NCI-H460 (cell line): ENCODE results near the gene RUNX2. TPM values are rescaled to one million over a fixed set of nuclear protein-coding genes. Genes with fewer than 3 reads are reported as not detected.

Source experiments
- DNase-seq: peaks from one replicate; pipeline ENCODE4 v3.0.0-alpha.2; 2016; ENCODE audit warnings: low read depth; ENCODE audit errors: extremely low read depth
- total RNA-seq: library from RNA; depleted of rRNA; stranded (reverse); fragments of >200 nt; shearing (Covaris generic); gene quantifications from 2 replicates; pipeline ENCODE4 v1.2.3, GENCODE V29; 2014

Gene RUNX2
- total RNA-seq, 1 experiment from 2014 or later, result 0.10 TPM

DNA sequence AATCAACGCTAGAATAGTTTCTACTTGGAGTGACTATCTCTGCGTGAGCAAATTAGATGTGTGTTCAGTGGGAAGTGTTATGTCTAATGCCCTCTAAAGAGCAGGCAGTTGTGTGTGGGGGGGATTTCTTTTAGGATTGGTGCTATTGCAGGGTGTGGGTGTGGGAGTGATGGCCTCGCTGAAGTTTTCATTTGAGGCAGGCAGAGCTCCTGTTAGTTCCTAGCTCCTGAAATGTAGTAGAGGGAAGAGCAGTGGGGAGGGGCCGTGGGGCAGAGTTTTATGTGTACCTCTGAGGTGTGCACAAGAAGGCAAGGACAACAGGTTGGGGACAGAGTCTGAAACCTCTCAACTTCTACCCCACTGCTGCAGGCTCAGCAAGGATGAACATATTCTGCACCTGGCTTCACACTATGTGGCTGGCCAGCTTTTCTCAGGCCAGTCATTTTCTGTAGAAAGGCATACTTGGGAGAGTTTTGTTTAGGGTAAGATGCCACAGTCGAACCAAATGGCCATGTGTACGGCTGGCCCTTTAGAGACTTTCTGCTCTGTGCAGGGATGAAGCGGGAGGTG lies 278.8 kb downstream of the RUNX2 start:
- no peak for DNase-seq

DNA sequence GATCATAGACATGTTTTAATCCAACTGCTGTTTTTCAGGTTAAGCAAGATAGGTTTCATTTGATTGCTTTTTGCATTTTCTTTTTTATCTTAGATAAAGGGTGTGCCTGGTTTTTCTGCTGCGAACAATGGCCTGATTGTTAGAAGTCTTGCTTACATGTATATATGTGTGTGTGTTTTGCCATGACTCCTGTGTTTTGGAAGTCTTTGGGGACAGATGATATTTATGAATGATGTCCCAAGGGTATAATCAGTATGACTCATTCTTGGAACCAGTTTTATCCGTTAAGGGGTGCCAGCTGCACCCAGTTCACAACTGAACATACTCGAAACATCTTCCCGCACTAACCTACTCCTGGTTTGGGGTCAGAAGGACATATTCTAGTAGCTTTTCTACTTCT lies 279.7 kb downstream of the RUNX2 start:
- peak; percentile 1 for DNase-seq

DNA sequence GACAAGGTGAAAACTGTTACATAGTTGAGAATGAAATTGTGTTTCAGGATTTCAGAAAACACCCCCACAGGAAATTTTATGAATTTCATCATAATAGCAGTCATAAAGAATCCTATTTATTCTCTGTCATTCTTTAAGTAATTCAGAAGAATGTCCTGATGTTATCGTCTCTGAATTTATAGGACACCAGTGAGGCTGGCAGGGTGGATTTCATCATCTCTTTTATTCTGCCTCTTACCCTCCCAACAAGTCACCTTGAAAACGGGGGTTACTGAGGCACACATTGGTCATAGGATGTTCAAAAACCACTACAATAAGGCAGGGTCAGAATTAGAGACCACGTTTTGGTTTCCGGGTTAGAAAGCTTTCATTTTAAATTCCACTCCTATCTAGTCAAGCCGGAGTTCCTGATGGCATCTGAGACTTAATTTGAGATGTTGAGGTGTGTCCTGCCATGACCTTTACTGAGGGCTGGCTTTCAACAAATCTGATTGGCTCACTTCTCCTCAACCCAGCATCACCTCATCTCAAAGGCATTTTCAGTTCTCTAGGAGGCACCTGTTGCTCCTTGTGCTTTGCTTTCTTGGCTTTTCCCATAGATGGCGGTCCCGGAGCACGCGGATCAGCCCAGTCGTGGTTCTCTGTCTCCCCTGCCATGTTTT lies 280.3 kb downstream of the RUNX2 start:
- no peak for DNase-seq

DNA sequence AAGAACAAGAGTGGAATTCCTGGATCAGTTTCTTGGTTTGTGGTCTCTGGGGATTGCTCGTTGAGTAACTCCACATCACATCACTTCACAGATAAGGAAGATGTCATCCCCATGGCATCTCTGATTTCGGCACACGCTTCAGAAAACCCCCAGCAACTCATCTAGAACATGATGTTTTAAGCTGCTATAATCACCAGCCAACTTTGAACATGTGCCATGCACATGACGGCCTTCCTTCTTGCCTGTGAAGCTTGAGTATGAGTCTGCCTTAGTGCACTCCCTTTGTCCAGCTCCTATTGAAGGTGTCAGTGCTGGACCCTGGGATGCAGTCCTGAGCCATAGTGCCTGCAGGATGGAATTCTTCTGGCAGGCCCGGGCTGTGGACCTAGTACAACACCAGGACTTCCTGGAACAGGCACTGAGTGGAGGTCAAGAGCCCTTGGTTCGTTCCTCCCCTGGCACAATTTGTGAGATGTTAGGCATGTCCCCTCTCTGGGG lies 281.1 kb downstream of the RUNX2 start:
- DNase-seq, result no peak

DNA sequence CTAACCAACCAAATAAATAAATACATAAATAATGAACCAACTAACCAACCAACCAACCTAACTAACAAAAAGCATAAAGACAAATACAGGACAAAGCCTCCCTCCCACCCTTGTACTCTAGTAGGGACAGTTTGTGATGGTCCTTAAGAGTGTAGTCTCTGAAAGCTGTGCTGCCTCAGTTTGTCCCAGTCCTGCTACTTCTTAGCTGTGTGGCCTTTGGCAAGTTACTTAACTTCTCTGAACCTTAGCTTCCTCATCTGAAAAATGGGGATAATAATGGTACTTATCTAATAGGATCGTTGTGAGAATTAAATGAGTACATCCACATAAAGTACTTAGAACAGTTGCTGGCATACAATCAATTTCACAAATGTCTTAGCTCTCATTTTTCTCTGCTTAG lies 282.2 kb downstream of the RUNX2 start:
- no peak for DNase-seq

DNA sequence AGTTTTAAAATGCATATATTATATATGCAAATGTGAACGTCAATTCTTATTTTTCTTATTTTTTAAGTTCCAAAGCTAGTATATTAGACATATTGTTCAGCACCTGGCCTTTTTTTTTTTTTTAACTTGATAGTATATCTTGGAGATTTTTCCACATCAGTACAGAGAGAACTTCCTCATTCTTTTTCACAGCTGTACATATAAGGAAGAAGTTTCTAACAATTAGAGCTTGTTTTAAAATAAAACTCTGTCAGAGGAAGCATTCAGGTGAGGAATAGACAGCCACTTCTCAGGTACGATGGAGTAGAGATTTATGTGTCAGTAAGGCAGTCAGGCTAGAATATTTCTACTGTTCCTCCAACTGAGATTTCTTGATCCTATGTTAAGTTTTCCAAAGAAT lies 282.7 kb downstream of the RUNX2 start:
- DNase-seq, result no peak

DNA sequence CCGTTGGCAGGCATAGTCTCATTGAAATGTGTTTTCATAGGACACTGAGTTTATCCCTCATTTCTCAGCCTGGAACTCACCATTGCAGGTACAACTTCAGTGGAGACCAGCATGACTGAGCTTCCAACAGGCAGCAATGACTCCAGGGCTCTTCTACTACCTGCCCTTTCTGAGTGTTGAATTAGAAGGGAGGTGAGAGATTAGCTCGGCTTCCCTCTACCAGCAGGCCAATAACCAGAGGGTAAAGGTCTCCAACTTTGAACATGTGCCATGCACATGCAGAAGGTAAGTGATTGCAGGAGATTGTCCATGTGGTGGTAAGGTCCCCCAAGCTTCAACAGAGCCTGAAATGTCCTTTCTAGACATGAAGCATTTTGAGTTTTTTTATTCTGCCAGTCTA lies 283.4 kb downstream of the RUNX2 start:
- DNase-seq, result no peak

DNA sequence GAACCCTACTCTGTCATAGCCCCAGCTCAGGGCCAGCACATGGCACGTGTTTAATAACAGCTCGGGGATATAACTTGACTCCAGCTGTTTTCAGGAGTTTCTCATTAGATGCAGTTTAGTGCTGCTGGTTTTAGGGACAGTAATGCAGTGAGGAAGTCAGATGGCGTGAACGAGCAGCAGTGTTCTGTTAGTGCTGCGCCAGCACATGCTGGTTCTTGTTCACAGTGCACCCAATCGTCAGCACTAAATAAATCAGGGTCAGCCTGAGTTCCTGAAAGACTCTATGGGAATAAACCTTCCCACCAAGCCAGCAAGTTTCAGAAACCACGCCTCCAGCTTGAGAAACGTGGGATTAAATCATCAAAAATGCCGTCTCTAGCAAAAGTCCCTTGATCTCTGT lies 285.5 kb downstream of the RUNX2 start:
- no peak for DNase-seq

DNA sequence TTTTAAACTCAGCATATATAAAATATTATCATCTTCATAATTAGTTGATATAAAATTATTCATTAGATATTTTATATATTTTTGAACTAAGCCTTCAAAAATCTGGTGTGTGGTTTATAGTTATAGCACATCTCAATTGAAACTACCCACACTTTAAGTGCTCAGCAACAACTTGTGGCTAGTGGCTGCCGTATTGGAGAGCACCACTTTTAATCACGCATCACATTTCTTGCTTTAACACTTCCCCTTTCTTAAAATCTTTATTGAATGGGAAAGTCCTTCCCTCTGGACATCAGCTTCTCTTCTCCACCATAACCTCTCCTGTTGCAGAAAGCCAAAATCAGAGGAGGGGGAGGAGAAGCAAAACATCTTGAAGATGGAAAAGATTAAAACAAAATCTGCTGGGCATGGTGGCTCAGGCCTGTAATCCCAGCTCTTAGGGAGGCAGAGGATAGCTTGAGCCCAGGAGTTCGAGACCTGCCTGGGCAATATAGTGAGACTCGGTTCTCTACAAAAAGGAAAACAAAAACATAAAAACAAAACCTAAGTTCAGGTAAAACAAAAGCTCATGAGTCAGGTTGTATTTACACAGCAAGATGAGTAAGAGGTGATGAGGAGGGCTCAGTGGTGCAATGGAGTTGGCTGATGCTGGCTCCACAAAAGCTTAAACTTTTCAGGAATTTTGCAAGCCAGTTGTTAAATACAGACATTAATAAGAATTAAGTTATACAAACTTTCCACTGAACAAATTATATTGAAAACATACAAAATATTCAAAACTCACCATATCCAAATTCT lies 286.6 kb downstream of the RUNX2 start:
- no peak for DNase-seq

DNA sequence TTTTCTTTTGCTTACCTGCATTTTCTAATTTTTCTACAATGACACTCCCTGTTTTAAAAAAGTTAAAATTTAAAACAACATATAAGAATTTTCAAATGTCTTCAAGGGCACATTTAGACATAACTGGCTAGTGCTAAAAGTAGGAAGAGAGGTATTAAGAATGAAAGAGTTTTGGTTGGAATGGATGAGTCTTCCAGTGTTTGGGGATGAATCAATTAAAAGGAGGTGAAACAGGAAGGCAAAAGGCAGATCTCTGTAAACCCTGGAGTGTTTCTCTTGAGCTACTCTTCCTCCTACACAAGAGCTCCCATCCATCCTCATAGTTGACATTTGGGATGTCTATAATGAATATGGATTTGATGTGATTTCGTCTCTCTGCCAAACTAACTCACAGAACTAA lies 288.1 kb downstream of the RUNX2 start:
- DNase-seq, result no peak

DNA sequence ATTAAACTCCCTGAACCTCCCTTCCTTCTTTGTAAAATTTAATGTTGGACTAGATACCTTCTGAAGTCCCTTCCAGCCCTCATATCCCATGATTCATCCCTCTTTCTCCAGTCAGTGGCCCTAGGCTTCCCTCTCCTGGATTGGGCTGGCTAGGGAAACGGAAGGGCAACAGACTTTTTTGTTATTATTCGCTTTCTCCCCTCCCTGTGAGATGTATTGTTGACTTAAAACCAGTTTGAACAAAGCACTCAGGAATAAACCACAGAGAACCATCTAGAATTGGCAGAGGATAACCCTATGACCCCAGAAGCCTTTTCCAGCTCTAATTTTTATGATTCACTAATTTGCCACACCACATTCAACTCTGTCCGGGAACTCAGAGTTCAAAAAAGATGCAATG lies 289.3 kb downstream of the RUNX2 start:
- DNase-seq, result no peak

DNA sequence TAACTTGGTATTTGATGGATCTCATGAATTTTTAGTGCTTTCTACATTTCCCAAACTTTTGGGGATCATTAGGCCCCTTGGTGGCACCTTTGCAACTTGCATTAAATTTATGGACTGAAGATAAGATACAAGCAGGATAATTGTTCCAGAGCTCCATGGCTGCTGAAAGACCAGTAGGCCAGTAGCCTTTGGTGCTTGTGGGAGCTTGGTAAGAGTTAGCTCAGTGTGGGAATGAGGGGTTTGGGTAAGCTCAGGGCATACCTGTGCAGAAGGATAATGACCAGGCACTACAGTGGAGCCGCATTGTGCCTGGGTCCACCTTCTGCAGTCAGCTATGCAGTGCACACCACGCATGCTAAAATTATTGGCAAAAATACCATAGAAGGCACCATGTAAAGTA lies 290.1 kb downstream of the RUNX2 start:
- DNase-seq, result no peak

DNA sequence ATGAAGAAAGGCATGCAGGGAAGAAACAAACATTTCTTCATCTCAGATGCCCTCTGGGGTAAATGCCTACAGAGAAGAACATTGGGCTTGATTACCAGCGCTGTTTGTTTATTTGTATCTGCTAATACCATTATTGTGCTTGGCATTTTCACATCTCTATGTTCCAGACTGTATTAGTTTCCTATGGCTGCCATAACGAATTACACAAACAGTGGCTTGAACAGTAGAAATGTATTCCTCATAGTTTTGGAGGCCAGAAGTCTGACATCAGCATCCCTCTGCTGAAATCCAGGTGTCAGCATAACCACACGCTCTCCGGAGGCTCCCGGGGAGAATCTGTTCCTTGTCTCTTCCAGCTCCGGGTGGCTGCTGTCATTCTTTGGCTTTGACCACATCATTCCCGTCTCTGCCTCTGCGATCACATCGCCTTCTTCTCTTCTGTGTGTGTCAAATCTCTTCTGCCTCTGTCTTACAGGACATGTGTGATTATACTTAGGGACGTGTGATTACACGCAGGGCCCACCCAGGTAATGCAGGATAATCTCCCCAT lies 291.2 kb downstream of the RUNX2 start:
- DNase-seq, result no peak

DNA sequence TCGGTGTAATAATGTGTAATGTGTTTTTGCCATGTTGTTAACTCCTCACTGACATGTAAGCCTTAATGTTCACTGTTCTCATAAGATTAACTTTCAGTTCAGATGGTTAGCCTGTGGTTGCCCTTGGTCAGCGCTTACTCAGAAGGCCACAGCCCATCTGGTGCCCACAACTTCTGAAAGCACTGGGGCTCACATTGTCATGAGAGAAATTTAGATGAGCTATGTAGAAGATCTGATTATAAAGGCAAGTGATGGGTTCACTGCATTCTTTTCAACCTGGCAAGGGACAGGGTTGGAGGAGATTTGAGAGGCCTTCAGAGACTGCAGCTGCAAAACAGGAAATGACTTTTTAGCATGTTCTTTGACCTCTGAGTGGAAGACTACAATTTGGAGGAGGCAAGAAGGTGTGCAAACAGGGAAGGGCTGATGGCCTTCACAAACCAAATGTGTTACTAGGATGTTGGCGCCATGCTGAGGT lies 291.9 kb downstream of the RUNX2 start:
- no peak for DNase-seq

DNA sequence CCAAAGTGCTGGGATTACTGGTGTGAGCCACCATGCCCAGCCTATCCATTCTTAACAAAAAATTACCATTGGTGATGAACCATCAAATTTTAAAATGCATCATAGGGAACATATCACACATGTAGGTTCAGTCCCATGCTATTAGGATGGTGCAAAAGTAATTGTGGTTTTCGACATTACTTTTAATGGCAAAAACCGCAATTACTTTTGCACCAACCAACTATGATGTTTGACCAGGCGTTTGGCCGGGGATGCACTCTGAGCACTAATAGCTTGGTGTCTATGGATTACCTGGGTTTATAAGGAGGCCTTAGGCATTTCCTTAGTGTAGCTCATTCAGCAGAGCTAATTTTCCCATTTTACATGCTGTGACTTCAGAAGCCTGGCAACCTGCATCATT lies 296.1 kb downstream of the RUNX2 start:
- DNase-seq, result no peak

DNA sequence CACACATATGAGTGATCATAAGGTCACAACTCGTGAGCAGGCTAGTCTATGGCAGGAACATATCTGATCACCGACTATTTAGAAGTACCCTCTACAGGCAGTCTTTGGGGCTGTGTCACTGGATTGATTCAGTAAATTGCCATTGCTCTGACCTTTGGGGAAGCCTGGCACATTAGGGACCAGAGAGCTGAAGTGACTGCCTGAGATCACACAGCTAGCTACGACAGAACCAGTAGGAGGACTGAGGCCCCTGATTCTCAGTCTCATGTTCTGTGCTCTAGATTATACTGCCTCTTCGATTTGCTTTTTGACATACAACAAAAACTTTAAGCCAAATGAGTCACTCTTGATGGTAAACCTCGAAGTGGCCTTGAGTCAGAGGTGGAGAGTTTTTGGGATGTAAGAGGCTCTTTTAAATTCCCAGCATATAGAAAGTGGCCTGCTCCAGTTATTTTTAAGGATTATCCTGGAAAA lies 297.1 kb downstream of the RUNX2 start:
- no peak for DNase-seq

DNA sequence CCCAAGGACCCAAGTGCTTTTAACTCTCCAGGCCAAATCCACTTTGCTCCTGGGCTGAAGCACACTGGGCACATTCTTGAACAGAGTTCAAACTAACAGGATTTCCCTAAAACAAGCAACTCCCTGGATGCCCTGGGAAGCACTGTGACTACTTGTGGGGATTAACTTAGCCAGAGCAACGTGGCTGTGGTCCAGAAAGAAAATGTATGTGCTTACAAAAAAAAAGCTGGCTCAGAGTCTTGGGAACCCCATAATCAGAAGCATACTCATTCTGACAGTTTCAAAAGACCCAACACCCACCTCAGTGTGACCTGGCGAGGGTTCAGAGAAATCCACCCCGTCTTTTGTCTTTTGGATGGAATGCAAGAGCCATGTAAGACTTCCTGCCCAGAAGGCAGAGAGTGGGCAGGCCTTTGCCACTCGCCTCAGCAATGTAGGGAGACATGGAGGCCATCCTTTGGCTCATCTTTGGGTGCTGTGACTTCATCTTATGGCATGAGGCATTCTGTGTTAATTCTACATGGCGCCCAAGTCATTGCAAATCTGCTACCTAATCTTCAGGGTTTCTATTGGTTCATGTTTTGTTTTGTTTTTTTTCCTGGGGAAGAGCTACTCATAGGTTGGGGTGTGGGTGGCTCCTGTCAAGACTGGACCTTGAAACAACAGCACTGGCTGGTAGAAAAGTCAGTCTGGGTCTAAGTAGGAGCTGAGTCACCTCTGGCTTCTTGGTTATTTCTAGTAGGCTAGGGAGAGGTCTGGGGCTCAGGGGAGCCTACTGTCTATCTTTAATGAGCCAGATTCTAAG lies 298.2 kb downstream of the RUNX2 start:
- no peak for DNase-seq

DNA sequence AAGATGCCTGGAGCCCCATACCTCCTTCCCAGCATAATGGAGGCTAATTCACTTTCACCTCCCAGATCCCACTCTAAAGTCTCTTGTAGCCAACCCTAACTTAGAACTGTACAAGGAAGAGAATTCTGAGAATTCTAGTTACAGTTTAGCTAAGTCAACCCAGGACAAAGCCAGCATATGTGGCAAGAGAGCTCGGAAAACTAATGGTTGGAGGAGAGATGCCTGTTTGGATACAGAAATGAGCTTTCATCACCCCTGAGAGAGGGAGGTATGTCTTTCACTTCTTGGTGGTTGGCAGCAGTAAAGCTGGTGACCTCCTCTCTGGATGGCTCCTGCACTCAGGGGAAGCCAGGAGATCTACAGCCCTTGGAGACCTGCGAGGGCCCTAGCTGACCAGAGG lies 302.2 kb downstream of the RUNX2 start:
- no peak for DNase-seq

DNA sequence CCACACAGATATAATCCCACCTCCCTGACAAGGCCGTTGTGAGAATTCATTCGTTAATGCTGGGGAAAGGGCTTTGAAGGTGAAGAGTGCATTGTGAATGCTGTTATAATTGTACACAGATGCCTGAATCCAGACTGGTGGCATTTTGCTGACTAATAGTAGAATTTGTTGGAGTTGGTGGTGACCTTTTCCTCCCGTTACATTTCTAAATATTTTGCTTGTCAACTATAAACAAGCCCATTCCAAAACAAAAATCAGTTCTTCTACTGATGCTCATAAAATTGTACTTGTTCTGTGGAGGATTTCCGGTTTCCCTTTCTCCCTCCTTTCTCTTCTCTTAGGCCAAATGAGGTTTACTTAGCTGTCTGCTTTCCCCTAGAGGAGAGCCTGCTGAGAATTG lies 302.7 kb downstream of the RUNX2 start:
- DNase-seq, result no peak

DNA sequence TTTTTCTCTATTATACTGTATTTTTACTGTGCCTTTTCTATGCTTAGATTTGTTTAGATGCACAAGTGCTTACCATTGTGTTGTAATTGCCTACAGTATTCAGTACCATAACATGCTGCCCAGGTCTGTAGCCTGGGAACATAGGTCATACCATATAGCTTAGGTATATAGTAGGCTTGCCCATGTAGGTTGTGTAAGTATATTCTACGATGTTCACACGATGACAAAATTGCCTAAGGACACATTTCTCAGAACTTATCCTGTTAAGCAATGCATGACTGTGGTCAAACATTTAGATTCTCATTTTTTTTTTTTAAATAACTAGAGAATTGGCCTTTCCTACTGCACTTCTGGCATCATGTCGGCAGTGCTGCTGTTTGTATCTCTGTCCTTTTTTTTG lies 303.3 kb downstream of the RUNX2 start:
- DNase-seq, result no peak
